Cardiac fibroblast (primary cell): ENCODE results near the gene ASCL2.

ENCODE experiments used
- DNase-seq, 2 donors: peaks; one replicate each; pipeline versions ENCODE4 v3.0.0 to v3.0.0-alpha.2; 2010; ENCODE audit warnings: low read depth in 2 of 2
- H3K4me3 ChIP-seq, 2 donors: replicated peaks in 1 of 2; 1 replicate in 1 of 2; 2 replicates in 1 of 2; pipeline ENCODE4 v1.5.1; 2011; ENCODE audit warnings: low read depth in 2 of 2, low read length in 2 of 2, mild to moderate bottlenecking in 2 of 2, moderate library complexity in 1 of 2
- CTCF ChIP-seq: IDR thresholded peaks from one replicate; pipeline ENCODE4 v1.5.1; 2011; ENCODE audit warnings: low read depth, mild to moderate bottlenecking, low read length, inconsistent platforms

ASCL2 gene

GRCh38 chr11:2307501-2308331 is 37.3 kb upstream of the ASCL2 start:
- TF ChIP-seq CTCF, result no peak
- no peak for DNase-seq
- no peak overlapping the region for H3K4me3 ChIP-seq

- H3K4me3 ChIP-seq, result no peak overlapping the region
- peak in 1 of 2 donors; percentile 18 for DNase-seq
- no peak for TF ChIP-seq CTCF
Measured at GRCh38 chr11:2306877-2307500, 36.6 kb upstream of the ASCL2 start.

GRCh38 chr11:2306452-2306823 is 36.0 kb upstream of the ASCL2 start:
- peak; percentile 67 to 96 for DNase-seq
- no peak for TF ChIP-seq CTCF
- peak overlapping the region in 1 of 2 donors; percentile 5 for H3K4me3 ChIP-seq

- H3K4me3 ChIP-seq, result peak overlapping the region in 1 of 2 donors; percentile 5
Measured at GRCh38 chr11:2305788-2306451, 35.5 kb upstream of the ASCL2 start.

GRCh38 chr11:2305140-2305778 is 34.9 kb upstream of the ASCL2 start:
- DNase-seq, result peak; percentile 77 to 83
- TF ChIP-seq CTCF, result peak; percentile 95
- no peak overlapping the region for H3K4me3 ChIP-seq

More at GRCh38 chr11:2305788-2306451, 35.5 kb upstream of the ASCL2 start:
- no peak for TF ChIP-seq CTCF
- DNase-seq, result peak; percentile 37 to 86

- DNase-seq, result peak in 1 of 2 donors; percentile 45
- H3K4me3 ChIP-seq, result no peak overlapping the region
- no peak for TF ChIP-seq CTCF
Measured at GRCh38 chr11:2304506-2305139, 34.2 kb upstream of the ASCL2 start.
